HCT116 (cell line): Measurements from ENCODE around the gene OPN4. TPM values are rescaled to one million over a fixed set of nuclear protein-coding genes. Genes with fewer than 3 reads are reported as not detected.

Experiments used
- ATAC-seq: fragments of 200-7000 bp; cut with Tn5 transposase; 2 replicates; pipeline ENCODE4 v1.9.1; 2020; ENCODE audit warnings: mild to moderate bottlenecking, moderate library complexity
- BruUV-seq: library from RNA; stranded (reverse); fragments of 400-500 nt; replicated peaks from 2 replicates; lab custom pipeline; 2021; lab: Mats Ljungman, UMichigan
- CTCF ChIA-PET: fragments of 300-600 bp; sonication (Branson Sonifier 250); formaldehyde crosslinking; loops from one replicate; lab custom pipeline; 2021; ENCODE audit warnings: antibody characterized with exemption; lab: Charles Lee
- POLR2A ChIA-PET: fragments of 300-600, 350-600 bp; sonication (Branson Sonifier 250); formaldehyde crosslinking; loops from one replicate; lab custom pipeline; 2021; ENCODE audit warnings: antibody characterized with exemption; lab: Charles Lee
- RAD21 ChIA-PET, 2 experiments: fragments of 300-600 bp; sonication (Branson Sonifier 250); formaldehyde crosslinking; loops; one replicate each; lab custom pipeline; 2023; ENCODE audit warnings: low total read pairs in 2 of 2; ENCODE audit not compliant: uncharacterized antibody in 2 of 2, unreplicated experiment in 2 of 2, low non-redundant PET in 1 of 2; lab: Charles Lee
- DNase-seq: peaks from one replicate; pipeline ENCODE4 v3.0.0-alpha.2; 2010; ENCODE audit warnings: low read depth, low spot score
- H2AFZ ChIP-seq: fragments of 200-600 bp; shearing (Covaris generic), sonication (generic); 2 replicates; pipeline ENCODE4 v1.6.1; 2017; ENCODE audit warnings: low read depth, mixed run types, mixed read lengths, antibody characterized with exemption, low read length; ENCODE audit not compliant: poor library complexity, severe bottlenecking
- H3K27ac ChIP-seq: 2 replicates; pipeline ENCODE4 v1.5.1; 2012; ENCODE audit warnings: low read depth, low read length
- H3K27me3 ChIP-seq: fragments of 200-600 bp; sonication (generic); 2 replicates; pipeline ENCODE4 v1.6.1; 2016; ENCODE audit warnings: mixed run types, low read length, mixed read lengths; ENCODE audit not compliant: insufficient read depth
- H3K36me3 ChIP-seq, 2 experiments: fragments of 200-500 bp in 1 of 2; fragments of 200-600 bp in 1 of 2; sonication (Bioruptor generic) in 1 of 2; sonication (generic) in 1 of 2; 2 replicates each; pipeline versions ENCODE4 v1.5.1 to v1.6.1; 2014 to 2016; ENCODE audit warnings: low read length in 2 of 2, inconsistent platforms in 1 of 2, mixed read lengths in 1 of 2, mixed run types in 1 of 2; ENCODE audit not compliant: insufficient read depth in 2 of 2, control insufficient read depth in 1 of 2
- H3K4me1 ChIP-seq, 2 experiments: fragments of 200-600 bp in 1 of 2; sonication (generic) in 1 of 2; 2 replicates each; pipeline versions ENCODE4 v1.5.1 to v1.6.1; 2012 to 2017; ENCODE audit warnings: low read length in 2 of 2, inconsistent platforms in 1 of 2, mild to moderate bottlenecking in 1 of 2, mixed read lengths in 1 of 2, mixed run types in 1 of 2, moderate library complexity in 1 of 2; ENCODE audit not compliant: insufficient read depth in 2 of 2, control insufficient read depth in 1 of 2
- H3K4me2 ChIP-seq: fragments of 200-600 bp; sonication (generic); 2 replicates; pipeline ENCODE4 v1.6.1; 2017; ENCODE audit warnings: mixed run types, low read length, mixed read lengths
- H3K4me3 ChIP-seq, 2 experiments: fragments of 200-600 bp in 1 of 2; sonication (generic) in 1 of 2; replicated peaks in 1 of 2; 2 replicates each; pipeline ENCODE4 v1.5.1; 2011 to 2016; ENCODE audit warnings: low read length in 2 of 2, control low read depth in 1 of 2, low read depth in 1 of 2, mild to moderate bottlenecking in 1 of 2, mixed read lengths in 1 of 2, mixed run types in 1 of 2
- H3K79me2 ChIP-seq: fragments of 200-600 bp; sonication (generic); 2 replicates; pipeline ENCODE4 v1.6.1; 2017; ENCODE audit warnings: mild to moderate bottlenecking, mixed run types, low read length, moderate library complexity, mixed read lengths; ENCODE audit not compliant: insufficient read depth
- H3K9ac ChIP-seq: fragments of 200-600 bp; sonication (generic); 2 replicates; pipeline ENCODE4 v1.6.1; 2016; ENCODE audit warnings: low read length, mixed read lengths
- H3K9me2 ChIP-seq: fragments of 200-600 bp; sonication (generic), shearing (Covaris generic); 2 replicates; pipeline ENCODE4 v1.6.1; 2017; ENCODE audit warnings: mixed run types, mild to moderate bottlenecking, moderate library complexity; ENCODE audit not compliant: insufficient read depth
- H3K9me3 ChIP-seq, 2 experiments: fragments of 200-500 bp in 1 of 2; fragments of 200-600 bp in 1 of 2; sonication (Bioruptor generic) in 1 of 2; sonication (generic) in 1 of 2; 2 replicates each; pipeline ENCODE4 v1.6.1; 2014 to 2017; ENCODE audit warnings: low read length in 2 of 2, mixed read lengths in 2 of 2, inconsistent platforms in 1 of 2, low read depth in 1 of 2, mild to moderate bottlenecking in 1 of 2, mixed run types in 1 of 2, moderate library complexity in 1 of 2; ENCODE audit not compliant: control insufficient read depth in 1 of 2, insufficient read depth in 1 of 2
- H4K20me1 ChIP-seq: fragments of 200-600 bp; sonication (generic), shearing (Covaris generic); 2 replicates; pipeline ENCODE4 v1.6.1; 2017; ENCODE audit warnings: mixed run types, mild to moderate bottlenecking, moderate library complexity; ENCODE audit not compliant: insufficient read depth
- ATF3 ChIP-seq: IDR thresholded peaks from 2 replicates; pipeline ENCODE4 v1.6.1; 2012
- CBX3 ChIP-seq: IDR thresholded peaks from 2 replicates; pipeline ENCODE4 v1.6.1; 2012; ENCODE audit warnings: low read depth
- CEBPB ChIP-seq: IDR thresholded peaks from 2 replicates; pipeline ENCODE4 v1.6.1; 2012; ENCODE audit warnings: low read depth
- EGR1 ChIP-seq: IDR thresholded peaks from 2 replicates; pipeline ENCODE4 v1.6.1; 2012; ENCODE audit warnings: low read depth
- ELF1 ChIP-seq: IDR thresholded peaks from 2 replicates; pipeline ENCODE4 v1.6.1; 2012; ENCODE audit warnings: low read depth, borderline replicate concordance
- EZH2phosphoT487 ChIP-seq: fragments of 200-600 bp; IDR thresholded peaks from 2 replicates; pipeline ENCODE4 v1.6.1; 2018; ENCODE audit warnings: antibody characterized with exemption, borderline replicate concordance
- FOSL1 ChIP-seq: IDR thresholded peaks from 2 replicates; pipeline ENCODE4 v1.6.1; 2012; ENCODE audit warnings: low read depth
- JUND ChIP-seq: IDR thresholded peaks from 2 replicates; pipeline ENCODE4 v1.6.1; 2012
- MAX ChIP-seq: IDR thresholded peaks from 2 replicates; pipeline ENCODE4 v1.6.1; 2012
- POLR2A ChIP-seq: IDR thresholded peaks from 2 replicates; pipeline ENCODE4 v1.7.0; 2011; ENCODE audit warnings: borderline replicate concordance; ENCODE audit not compliant: insufficient read depth, insufficient read length; ENCODE audit errors: extremely low read depth
- POLR2AphosphoS5 ChIP-seq: IDR thresholded peaks from 2 replicates; pipeline ENCODE4 v1.6.1; 2011; ENCODE audit warnings: mild to moderate bottlenecking, low read depth, low read length, moderate library complexity
- RAD21 ChIP-seq: IDR thresholded peaks from 2 replicates; pipeline ENCODE4 v1.6.1; 2012; ENCODE audit warnings: low read depth, mild to moderate bottlenecking
- SIN3A ChIP-seq: IDR thresholded peaks from 2 replicates; pipeline ENCODE4 v1.6.1; 2012; ENCODE audit warnings: low read depth
- SP1 ChIP-seq: IDR thresholded peaks from 2 replicates; pipeline ENCODE4 v1.6.1; 2012; ENCODE audit warnings: low read depth
- SRF ChIP-seq: IDR thresholded peaks from 2 replicates; pipeline ENCODE4 v1.6.1; 2012; ENCODE audit warnings: low read depth
- YY1 ChIP-seq: IDR thresholded peaks from 2 replicates; pipeline ENCODE4 v1.6.1; 2011; ENCODE audit warnings: low read length, low read depth, moderate library complexity, mild to moderate bottlenecking; ENCODE audit not compliant: insufficient replicate concordance; ENCODE audit errors: extremely low read depth
- ZFX ChIP-seq: fragments of 450-650 bp; IDR thresholded peaks from 2 replicates; pipeline ENCODE4 v1.6.1; 2017
- ZNF274 ChIP-seq: fragments of 200-500 bp; sonication (Bioruptor generic); IDR thresholded peaks from 2 replicates; pipeline ENCODE4 v1.6.1; 2014; ENCODE audit warnings: mild to moderate bottlenecking, low read depth, low read length, inconsistent platforms
- intact Hi-C: fragments of 100-400 bp; cut with micrococcal nuclease; formaldehyde crosslinking; loops from 2 replicates; pipeline ENCODE4 v1.10.0; 2022
- total RNA-seq: library from RNA; stranded (reverse); gene quantifications from one replicate; pipeline ENCODE4 v1.2.1, GENCODE V29; 2021; ENCODE audit not compliant: unreplicated experiment
- TF ChIP-seq, protein P1 (sequence below): IDR thresholded peaks from 2 replicates; pipeline ENCODE4 v1.6.1; 2011; ENCODE audit warnings: mild to moderate bottlenecking, low read length, moderate library complexity; ENCODE audit not compliant: insufficient replicate concordance; ENCODE audit errors: extremely low read depth
- TF ChIP-seq, protein P2 (sequence below), 3 experiments: fragments of 200-600 bp in 1 of 3; sonication (generic) in 1 of 3; IDR thresholded peaks in 2 of 3; conservative IDR thresholded peaks in 1 of 3; 2 replicates each; pipeline ENCODE4 v1.5.1; 2012 to 2017; ENCODE audit warnings: low read depth in 2 of 3, low read length in 2 of 3, antibody characterized with exemption in 1 of 3, borderline replicate concordance in 1 of 3, control low read depth in 1 of 3, mild to moderate bottlenecking in 1 of 3, mixed read lengths in 1 of 3, mixed run types in 1 of 3, moderate library complexity in 1 of 3; ENCODE audit not compliant: insufficient read depth in 1 of 3

OPN4 gene
- total RNA-seq, 1 experiment from 2014 or later, result not detected

GRCh38 chr10:86705139-86705538 lies 50.8 kb downstream of the OPN4 start:
- H3K36me3 ChIP-seq, result no peaks in the 10 kb centered on the region
- no peak for DNase-seq
- H3K4me2 ChIP-seq, result no peak overlapping the region
- TF ChIP-seq ZFX, result no peak
- TF ChIP-seq, all 23 proteins: peak for 0
- H3K27ac ChIP-seq, result no peak overlapping the region
- no peak for ATAC-seq
- intact Hi-C loops, result no loop called here
- no TSS peak for BruUV-seq
- RAD21 ChIA-PET, result no interaction called here
- H3K79me2 ChIP-seq, result no peaks in the 10 kb centered on the region
- H3K9ac ChIP-seq, result no peak overlapping the region
- no peak overlapping the region for H2AFZ ChIP-seq
- H3K9me2 ChIP-seq, result no peaks in the 10 kb centered on the region
- POLR2A ChIA-PET, result interaction anchor here (0.7 kb wide), 1 partner anchor 651 kb away, joined by 4 read pairs; no protein-coding TSS in a partner anchor
- CTCF ChIA-PET, result no interaction called here
- peaks cover 0 to under 1% of the 10 kb centered on the region in 2 experiments; a peak in 1 of 4 replicates for H3K4me1 ChIP-seq
- no peaks in the 10 kb centered on the region for H4K20me1 ChIP-seq
- H3K27me3 ChIP-seq, result no peaks in the 10 kb centered on the region
- H3K9me3 ChIP-seq, result no peaks in the 10 kb centered on the region
- H3K4me3 ChIP-seq, result no peak overlapping the region

- CTCF ChIA-PET, result no interaction called here
- no peak overlapping the region for H2AFZ ChIP-seq
- TF ChIP-seq SP1 (no peak), EGR1 (no peak), CEBPB (no peak), MAX (no peak), POLR2A (no peak), EZH2phosphoT487 (no peak), SIN3A (no peak), ZNF274 (no peak), JUND (no peak), ATF3 (no peak), CBX3 (no peak), SRF (no peak), POLR2AphosphoS5 (no peak), YY1 (no peak), RAD21 (no peak), FOSL1 (no peak), ELF1 (no peak)
- TF ChIP-seq, protein P1, sequence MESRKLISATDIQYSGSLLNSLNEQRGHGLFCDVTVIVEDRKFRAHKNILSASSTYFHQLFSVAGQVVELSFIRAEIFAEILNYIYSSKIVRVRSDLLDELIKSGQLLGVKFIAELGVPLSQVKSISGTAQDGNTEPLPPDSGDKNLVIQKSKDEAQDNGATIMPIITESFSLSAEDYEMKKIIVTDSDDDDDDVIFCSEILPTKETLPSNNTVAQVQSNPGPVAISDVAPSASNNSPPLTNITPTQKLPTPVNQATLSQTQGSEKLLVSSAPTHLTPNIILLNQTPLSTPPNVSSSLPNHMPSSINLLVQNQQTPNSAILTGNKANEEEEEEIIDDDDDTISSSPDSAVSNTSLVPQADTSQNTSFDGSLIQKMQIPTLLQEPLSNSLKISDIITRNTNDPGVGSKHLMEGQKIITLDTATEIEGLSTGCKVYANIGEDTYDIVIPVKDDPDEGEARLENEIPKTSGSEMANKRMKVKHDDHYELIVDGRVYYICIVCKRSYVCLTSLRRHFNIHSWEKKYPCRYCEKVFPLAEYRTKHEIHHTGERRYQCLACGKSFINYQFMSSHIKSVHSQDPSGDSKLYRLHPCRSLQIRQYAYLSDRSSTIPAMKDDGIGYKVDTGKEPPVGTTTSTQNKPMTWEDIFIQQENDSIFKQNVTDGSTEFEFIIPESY, result no peak
- TF ChIP-seq, protein P2, sequence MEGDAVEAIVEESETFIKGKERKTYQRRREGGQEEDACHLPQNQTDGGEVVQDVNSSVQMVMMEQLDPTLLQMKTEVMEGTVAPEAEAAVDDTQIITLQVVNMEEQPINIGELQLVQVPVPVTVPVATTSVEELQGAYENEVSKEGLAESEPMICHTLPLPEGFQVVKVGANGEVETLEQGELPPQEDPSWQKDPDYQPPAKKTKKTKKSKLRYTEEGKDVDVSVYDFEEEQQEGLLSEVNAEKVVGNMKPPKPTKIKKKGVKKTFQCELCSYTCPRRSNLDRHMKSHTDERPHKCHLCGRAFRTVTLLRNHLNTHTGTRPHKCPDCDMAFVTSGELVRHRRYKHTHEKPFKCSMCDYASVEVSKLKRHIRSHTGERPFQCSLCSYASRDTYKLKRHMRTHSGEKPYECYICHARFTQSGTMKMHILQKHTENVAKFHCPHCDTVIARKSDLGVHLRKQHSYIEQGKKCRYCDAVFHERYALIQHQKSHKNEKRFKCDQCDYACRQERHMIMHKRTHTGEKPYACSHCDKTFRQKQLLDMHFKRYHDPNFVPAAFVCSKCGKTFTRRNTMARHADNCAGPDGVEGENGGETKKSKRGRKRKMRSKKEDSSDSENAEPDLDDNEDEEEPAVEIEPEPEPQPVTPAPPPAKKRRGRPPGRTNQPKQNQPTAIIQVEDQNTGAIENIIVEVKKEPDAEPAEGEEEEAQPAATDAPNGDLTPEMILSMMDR (IDR thresholded peaks at IDR 0.05 in 2 of 3, conservative IDR thresholded peaks at IDR 0.05 in 1 of 3; ENCODE audit: borderline replicate concordance in 1 of 3, insufficient read depth in 1 of 3, low read depth in 2 of 3, low read length in 2 of 3), result no peak
Measured at GRCh38 chr10:86705905-86706304, 51.6 kb downstream of the OPN4 start.

More at GRCh38 chr10:86705905-86706304, 51.6 kb downstream of the OPN4 start:
- BruUV-seq, result no TSS peak
- intact Hi-C loops, result no loop called here
- ChIA-PET RAD21 (no interaction called here), POLR2A (no interaction called here)
- Histone ChIP-seq H4K20me1 (no peaks in the 10 kb centered on the region), H3K79me2 (no peaks in the 10 kb centered on the region), H3K9me3 (no peaks in the 10 kb centered on the region), H3K9ac (no peak overlapping the region), H3K4me1 (peaks cover 2 to 8% of the 10 kb centered on the region in 2 experiments; a peak in 1 of 4 replicates), H3K4me2 (no peak overlapping the region), H3K27me3 (no peaks in the 10 kb centered on the region), H3K9me2 (no peaks in the 10 kb centered on the region), H3K36me3 (no peaks in the 10 kb centered on the region), H3K4me3 (no peak overlapping the region), H3K27ac (no peak overlapping the region)
- ATAC-seq, result no peak
- no peak for DNase-seq
